Effector CD4-positive, alpha-beta T cell (primary cell): ENCODE measurements around the gene CALN1.

Experiments used
- DNase-seq: peaks from one replicate; pipeline ENCODE4 v3.0.0-alpha.2; 2020

Gene CALN1

DNA sequence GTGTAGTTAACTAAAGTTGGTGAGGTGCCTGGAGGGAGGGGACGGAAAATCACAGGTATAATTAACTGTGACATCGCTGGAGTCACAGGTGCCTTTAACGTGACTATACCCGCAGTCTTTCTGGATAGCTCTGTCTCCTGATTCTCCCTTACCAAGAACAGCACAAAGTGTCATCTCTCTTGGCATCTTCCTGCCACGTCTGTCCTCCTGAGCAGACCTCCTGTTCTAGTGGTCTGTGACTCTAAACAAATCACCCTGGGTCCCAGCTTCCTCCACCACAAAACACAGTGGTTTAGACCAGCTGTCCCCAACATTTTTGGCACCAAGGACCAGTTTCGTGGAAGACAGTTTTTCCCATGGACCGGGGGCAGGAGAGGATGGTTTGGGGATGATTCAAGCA is 90.5 kb downstream of the CALN1 start:
- no peak for DNase-seq

GRCh38 chr7:72321081-72321480 is 91.1 kb downstream of the CALN1 start:
- no peak for DNase-seq

GRCh38 chr7:72317341-72317740 is 94.8 kb downstream of the CALN1 start:
- no peak for DNase-seq

DNA sequence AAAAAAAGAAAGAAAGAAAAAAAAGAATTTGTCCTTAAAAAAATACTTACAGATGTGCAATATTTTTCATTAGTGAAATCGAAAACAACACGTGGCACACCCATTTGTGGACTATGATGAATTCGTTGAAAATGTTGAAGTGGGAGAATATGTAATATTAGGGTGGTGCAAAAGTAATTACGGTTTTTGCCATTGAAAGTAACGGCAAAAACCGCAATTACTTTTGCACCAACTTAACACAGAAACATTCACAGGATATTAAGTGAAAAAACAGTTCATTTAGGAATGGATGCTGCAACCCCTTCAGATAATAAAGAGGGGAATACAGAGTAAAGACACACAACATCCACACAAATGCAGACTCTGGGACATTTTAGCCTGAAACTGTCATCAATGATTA is 96.0 kb downstream of the CALN1 start:
- no peak for DNase-seq

- no peak for DNase-seq
These were observed 98.2 kb downstream of the CALN1 start for GRCh38 chr7:72313906-72314305.

DNA sequence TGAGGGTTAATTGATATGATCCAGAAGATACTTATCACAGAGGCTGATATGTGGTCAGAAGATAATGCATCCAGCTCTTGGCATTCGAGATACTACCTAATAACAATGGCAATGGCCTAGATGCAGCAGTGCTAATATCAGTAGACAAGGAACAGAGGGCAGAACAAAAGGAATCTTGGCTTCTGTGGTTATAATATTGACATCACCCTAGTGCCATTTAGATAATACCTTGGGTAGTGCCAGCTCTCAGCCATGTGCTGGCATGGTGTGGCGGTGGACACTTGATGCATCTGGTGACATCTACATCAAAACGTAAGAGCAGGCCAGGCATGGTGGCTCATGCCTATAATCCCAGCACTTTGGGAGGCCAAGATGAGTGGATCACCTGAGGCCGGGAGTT is 101.8 kb downstream of the CALN1 start:
- DNase-seq, result no peak

DNA sequence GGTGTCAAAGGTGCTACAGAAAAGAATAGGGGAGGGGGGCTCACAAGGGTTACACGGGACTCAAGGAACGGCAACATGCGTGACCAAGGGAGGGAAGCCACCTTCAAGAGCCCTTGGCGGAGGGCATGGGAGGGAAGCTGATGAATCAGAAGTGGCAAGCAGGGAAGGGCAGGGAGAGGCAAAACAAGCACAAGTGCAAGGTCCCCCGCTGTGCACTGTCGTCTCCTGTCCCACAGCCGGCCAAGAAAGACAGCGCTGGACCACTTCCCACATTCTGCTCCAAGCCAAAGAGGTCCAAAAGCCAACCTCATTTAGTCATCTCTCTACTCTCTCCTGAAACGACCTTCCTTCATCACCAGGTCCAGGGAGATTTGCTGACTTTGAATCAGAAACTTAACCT is 102.7 kb downstream of the CALN1 start:
- DNase-seq, result no peak

DNA sequence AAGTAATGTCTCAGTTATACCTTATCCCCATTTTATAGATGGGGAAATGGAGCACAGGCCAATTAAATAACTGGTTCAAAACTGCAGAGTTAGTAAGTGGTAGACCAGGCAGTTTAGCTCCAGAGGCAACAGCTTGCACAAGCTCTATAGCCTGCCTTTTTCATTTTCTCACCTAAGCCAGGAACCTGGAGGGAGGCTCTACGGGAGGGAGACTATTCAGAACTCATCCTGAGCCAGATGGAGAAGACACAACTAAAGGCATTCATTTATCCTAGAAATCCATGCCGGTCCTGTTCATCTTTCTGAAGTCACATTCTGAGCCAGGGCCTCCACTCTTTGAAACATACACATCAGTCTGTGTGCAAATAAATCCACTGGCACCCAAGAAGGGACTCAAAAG is 103.2 kb downstream of the CALN1 start:
- DNase-seq, result no peak

DNA sequence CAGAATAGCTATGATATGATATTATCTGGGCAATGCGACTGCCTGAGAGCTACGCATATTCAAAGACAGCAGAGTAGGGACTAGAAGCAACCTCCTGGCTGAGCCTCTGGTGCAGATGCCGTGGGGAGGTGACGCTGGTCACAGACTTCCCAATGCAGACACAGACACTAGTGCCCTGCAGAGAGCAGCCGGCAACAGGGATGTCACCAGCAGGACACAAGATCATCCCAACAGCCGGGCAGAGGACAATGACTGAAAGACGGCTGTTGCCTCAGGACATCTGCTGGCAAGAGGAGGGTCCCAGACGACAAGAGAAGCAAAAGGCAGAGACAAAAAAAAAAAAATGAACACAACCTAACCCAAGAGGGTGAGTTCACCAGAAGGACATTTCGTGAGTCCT is 104.6 kb downstream of the CALN1 start:
- DNase-seq, result no peak

DNA sequence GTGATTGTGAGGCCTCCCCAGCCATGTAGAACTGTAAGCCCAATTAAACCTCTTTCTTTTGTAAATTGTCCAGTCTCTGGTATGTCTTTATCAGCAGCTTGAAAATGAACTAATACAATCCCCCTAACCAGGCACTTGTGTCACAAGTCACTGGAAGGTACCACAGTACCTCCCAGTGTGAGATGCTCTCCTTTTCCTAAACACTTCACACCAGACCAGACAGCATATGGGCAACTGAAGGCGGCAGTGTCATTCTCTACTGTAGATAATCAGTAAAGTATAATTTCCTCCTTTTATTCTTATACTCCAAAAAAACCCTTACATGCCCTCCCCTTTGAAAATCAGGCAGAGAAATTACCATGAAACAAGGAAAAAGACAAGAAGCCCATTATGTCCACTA is 113.2 kb downstream of the CALN1 start:
- DNase-seq, result no peak

- DNase-seq, result no peak
These were observed 114.0 kb downstream of the CALN1 start for GRCh38 chr7:72298091-72298490.

DNA sequence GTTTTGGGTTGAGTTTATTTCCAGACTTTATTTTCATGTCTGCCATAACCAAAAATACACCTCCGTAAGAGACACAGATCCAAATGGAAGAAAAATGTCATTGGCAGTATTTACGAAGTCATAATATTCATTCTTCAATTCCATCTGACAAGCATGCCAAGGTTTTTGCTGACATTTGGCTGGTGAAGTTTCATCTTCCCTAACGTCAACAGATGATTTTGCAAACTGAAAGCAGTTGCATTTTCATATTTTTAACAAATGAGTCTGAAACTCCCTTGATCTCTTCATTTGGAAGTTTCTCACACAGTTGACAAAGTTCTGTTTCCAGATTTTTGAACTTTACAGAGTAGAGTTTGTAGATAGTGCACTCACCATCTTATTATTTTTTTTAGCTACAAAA is 114.5 kb downstream of the CALN1 start:
- no peak for DNase-seq

DNA sequence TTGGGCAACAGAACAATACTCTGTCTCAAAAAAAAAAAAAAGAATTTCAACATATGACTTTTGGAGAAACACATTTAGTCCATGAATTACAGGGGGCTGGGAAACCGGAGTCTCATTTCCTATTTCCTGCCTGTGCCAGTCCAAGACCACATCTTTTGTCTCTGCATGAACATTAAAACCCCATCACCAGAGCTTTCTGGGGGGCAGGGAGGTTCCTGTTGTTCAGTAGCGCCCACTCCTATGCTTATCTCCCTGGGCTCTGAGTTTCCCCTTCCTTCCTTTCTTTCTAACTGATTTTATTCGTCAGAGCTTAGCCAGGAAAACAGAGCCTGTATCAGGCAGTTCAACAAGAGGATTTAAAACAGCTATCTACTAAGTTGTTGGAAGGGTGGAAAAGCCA is 119.3 kb downstream of the CALN1 start:
- no peak for DNase-seq

GRCh38 chr7:72292118-72292517 is 120.0 kb downstream of the CALN1 start:
- DNase-seq, result no peak

DNA sequence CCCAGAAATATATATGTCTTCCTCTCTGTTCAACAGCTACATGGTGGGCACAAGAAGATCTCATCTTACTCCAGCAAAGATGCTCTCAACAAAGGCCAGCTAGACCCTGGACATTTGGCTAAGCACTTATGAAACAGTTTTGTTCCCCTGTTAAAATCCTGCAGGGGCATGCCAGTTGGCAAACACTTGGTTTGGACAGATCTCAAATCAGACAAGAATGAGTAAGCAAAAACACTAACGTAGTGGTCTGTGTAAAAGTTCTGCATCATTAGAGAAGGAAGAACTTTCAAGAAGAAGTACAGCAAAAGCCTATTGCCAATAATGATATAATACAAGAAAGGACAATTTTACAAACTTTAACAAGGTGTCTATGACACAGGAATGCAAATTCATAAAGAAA is 125.6 kb downstream of the CALN1 start:
- no peak for DNase-seq

- DNase-seq, result no peak
These were observed 128.8 kb downstream of the CALN1 start for GRCh38 chr7:72283309-72283708.

- no peak for DNase-seq
These were observed 130.8 kb downstream of the CALN1 start for GRCh38 chr7:72281308-72281707.

DNA sequence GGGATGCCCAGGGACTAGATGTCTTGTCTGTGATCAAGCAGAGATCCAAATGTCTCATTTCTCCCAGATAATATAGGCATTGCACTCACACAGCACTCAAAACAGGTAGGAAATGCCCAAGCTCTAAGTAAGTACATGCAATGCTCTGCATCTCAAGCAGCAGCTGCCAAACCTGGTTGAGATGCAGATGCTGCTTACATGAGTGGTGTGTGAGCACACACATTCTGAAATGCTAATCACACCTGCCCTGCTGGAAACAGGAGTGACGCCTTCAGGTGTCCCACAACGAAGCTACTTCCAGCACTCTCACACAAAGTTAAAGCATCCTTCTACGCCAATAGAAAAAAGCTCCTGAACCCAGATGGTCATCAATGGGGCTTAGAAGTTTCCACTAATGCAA is 132.9 kb downstream of the CALN1 start:
- DNase-seq, result no peak

GRCh38 chr7:72278550-72278949 is 133.6 kb downstream of the CALN1 start:
- no peak for DNase-seq

DNA sequence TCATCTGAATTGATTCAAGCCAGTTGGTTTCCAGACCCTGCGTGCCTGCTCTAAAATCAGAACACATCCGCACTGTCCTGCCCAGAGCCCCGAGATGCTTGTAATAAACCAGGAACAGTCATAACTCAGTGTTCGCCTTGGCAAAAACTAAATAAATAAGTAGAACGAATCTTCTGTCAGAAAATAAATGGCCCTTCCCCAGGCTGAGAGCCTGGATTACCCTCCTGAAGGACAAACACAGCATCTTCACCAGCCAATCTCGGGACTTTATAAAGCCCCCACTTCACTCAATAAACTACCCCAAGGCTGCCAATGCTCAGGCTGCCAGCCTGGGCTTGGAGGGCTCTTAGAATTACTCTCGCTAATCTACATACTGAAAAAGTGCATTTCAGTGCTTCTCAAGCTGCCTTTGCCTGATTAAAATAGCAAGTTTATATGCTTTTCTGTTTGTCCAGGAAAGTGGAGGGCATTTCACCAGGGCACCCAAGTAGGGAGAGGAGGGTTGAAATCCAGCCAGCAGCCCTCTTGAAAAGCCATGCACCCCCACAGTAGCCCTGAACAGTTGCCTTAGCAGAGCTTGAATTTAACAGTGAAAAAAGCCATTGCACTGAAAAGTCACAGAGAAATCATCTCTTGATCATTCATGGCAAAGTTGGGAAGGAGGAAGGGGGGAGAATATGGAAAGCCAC is 136.6 kb downstream of the CALN1 start:
- DNase-seq, result no peak

DNA sequence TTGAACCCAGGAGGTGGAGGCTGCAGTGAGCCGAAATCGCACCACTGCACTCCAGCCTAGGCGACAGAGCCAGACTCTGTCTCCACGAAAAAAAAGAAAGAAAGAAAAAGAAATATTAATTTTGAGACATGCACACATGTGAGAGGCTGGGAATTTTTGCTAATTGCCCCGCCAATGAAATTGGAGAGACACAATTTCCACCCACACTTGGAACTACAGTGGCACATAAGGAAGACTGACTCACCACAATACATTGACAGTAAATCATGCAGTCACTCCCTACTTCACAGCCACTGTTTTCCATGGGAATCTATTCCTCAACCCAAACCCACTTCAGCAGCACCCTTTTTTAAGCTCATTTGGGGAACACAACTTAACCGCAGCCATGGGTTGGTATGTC is 139.7 kb downstream of the CALN1 start:
- no peak for DNase-seq

- DNase-seq, result no peak
These were observed 143.3 kb downstream of the CALN1 start for GRCh38 chr7:72268796-72269195.

DNA sequence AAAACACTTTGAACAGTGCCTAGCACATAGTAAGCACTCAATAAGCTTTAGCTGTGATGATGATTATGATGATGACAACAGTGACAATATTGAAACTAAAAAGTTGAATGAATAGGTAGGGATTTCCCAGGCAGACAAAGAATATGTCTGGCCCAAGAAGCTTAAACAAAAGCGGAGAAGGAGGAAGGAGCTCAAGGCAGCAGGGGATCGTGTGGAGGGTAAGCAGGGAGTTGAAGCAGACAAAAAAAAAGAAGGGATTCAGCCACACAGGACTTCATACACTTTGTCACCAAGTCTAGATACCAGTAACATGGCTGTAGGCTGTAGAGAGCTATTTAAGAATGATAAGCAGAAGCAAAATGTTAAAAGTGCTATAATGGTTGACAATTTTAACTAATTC is 144.0 kb downstream of the CALN1 start:
- DNase-seq, result no peak

DNA sequence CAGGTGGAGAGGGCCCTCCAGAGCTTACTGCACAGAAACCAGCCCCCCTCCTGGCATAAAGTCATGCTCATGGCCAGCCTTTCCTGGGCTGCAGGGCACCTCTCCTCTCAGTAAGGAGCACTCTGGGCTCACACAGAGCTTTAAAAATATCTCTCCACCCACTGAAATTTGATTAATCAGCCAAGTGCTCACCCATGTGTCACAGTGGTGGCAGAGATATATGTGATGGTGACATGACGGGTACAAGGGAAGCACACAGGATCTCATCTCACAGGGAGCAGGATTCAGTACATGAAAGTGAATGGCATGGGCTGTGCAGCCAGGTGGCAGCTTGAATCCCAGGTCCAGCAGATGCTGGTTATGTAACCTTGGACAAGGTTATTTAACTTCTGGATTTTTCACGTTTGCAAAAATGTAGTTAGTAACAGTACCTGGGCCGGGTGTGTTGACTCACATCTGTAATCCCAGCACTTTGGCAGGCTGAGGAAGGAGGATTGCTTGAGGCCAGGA is 144.8 kb downstream of the CALN1 start:
- no peak for DNase-seq

- no peak for DNase-seq
These were observed 145.4 kb downstream of the CALN1 start for GRCh38 chr7:72266771-72267170.
